ENCODE data around the gene PSG11. TPM values are rescaled to one million over a fixed set of nuclear protein-coding genes. Genes with fewer than 3 reads are reported as not detected.
"Not testable (repeated sequence)": the region's sequence is repeated elsewhere in the genome, so short reads cannot be mapped to it uniquely, and the experiment has no call there.

Gene PSG11
- total RNA-seq, 2 experiments from 2014 or later = not detected

DNA sequence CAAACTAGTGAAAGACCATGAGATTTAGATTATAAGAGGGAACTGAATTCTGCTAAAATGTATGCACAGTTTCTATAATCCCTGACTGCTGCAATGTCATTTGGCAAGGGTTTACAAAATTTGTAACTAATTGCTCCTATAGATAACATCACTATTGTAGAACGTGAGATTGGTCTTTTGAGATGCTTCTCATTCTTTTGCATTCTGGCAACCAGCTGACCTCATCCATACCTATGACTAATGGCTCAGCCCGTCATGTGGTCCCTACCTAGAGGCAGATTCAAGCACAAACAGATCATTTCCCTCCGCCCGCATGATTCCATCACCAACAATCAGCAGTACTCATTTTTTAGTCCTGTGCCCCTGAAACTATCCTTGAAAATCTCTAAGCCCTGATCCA is 4.2 kb downstream of the PSG11 start:
- H3K27me3 Mint-ChIP-seq (ENCODE audit: low read depth); H3K4me3 Mint-ChIP-seq; H3K9me3 Mint-ChIP-seq (ENCODE audit: insufficient read depth); DNase-seq; H3K36me3 Mint-ChIP-seq (ENCODE audit: low read depth); POLR2A ChIA-PET; H3K27ac Mint-ChIP-seq; H3K4me1 Mint-ChIP-seq (ENCODE audit: low read depth); ATAC-seq; CTCF ChIA-PET: not testable (repeated sequence)

GRCh38 chr19:43021629-43022028 is 4.6 kb downstream of the PSG11 start:
- H3K36me3 Mint-ChIP-seq (ENCODE audit: low read depth); H3K9me3 Mint-ChIP-seq (ENCODE audit: insufficient read depth); H3K4me1 Mint-ChIP-seq (ENCODE audit: low read depth); H3K27ac Mint-ChIP-seq; H3K27me3 Mint-ChIP-seq (ENCODE audit: low read depth); POLR2A ChIA-PET; DNase-seq; CTCF ChIA-PET; H3K4me3 Mint-ChIP-seq; ATAC-seq: not testable (repeated sequence)

DNA sequence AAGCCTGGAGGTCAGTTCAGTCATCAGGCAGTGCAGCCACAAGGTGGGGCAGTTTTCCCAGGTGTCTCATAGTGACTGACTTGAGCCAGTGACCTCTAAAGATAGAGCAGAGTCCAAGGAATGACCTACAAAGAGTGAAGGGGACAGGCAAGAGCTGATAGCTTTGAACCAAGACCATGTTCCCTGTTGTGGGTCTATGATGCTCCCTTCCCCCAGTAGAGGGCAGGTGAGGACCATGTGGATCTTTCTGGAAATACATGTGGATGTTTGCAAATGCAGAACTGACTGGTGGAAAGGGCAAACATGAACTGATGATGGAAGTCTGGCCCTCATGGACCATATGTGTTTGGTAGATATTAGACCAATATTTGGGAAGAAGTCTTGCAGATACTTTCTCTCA is 6.7 kb downstream of the PSG11 start:
- H3K36me3 Mint-ChIP-seq (ENCODE audit: low read depth); POLR2A ChIA-PET; H3K27ac Mint-ChIP-seq; H3K4me1 Mint-ChIP-seq (ENCODE audit: low read depth); H3K9me3 Mint-ChIP-seq (ENCODE audit: insufficient read depth); CTCF ChIA-PET; H3K27me3 Mint-ChIP-seq (ENCODE audit: low read depth); ATAC-seq; DNase-seq; H3K4me3 Mint-ChIP-seq: not testable (repeated sequence)

GRCh38 chr19:43005841-43006240 is 20.4 kb downstream of the PSG11 start:
- H3K27ac Mint-ChIP-seq; H3K9me3 Mint-ChIP-seq (ENCODE audit: insufficient read depth); H3K27me3 Mint-ChIP-seq (ENCODE audit: low read depth); CTCF ChIA-PET; DNase-seq; POLR2A ChIA-PET; H3K36me3 Mint-ChIP-seq (ENCODE audit: low read depth); ATAC-seq; H3K4me3 Mint-ChIP-seq; H3K4me1 Mint-ChIP-seq (ENCODE audit: low read depth): not testable (repeated sequence)

DNA sequence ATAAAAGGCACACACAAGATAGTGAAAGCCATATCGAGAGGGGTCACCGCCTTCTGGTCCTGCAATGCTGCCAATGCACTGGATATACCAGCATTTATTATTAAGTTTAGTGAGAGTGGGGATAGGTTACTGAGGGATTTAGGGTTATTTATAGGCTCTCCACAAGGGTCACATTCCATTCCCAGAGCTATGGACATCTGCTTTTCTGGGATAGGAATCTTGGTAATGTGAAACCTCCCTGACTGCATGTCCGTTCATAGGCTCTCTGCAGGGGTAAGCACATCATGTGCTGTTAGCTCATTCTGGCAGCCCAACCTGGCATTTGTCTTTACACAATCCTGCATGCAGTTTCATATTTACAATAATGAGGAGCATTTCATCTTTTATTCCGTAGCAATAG is 21.4 kb downstream of the PSG11 start:
- H3K36me3 Mint-ChIP-seq (ENCODE audit: low read depth); H3K9me3 Mint-ChIP-seq (ENCODE audit: insufficient read depth); DNase-seq; H3K4me1 Mint-ChIP-seq (ENCODE audit: low read depth); H3K27me3 Mint-ChIP-seq (ENCODE audit: low read depth); ATAC-seq; CTCF ChIA-PET; H3K4me3 Mint-ChIP-seq; POLR2A ChIA-PET; H3K27ac Mint-ChIP-seq: not testable (repeated sequence)

DNA sequence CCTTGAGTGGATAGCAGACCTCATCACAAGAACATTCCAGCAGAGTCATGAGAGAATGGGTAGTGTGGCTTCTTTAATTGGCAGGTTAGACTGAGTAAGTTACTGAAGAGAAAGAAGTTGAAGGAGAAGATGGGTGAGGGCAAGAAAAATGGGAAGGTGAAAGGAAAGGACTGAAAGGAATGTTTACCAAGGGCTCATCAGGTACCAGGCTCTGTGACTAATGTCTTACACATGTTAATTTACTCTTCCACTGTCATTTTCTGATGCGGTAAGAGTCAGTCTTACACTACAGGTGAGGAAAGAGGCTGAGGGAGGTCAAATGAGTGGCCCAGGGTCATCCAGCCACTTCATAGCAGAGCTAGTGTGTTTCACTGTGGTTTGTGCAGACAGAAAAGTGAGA is 22.6 kb downstream of the PSG11 start:
- H3K27me3 Mint-ChIP-seq (ENCODE audit: low read depth); CTCF ChIA-PET; H3K36me3 Mint-ChIP-seq (ENCODE audit: low read depth); ATAC-seq; H3K4me1 Mint-ChIP-seq (ENCODE audit: low read depth); DNase-seq; H3K9me3 Mint-ChIP-seq (ENCODE audit: insufficient read depth); H3K27ac Mint-ChIP-seq; POLR2A ChIA-PET; H3K4me3 Mint-ChIP-seq: not testable (repeated sequence)

GRCh38 chr19:43002948-43003347 is 23.3 kb downstream of the PSG11 start:
- not testable (repeated sequence) for ATAC-seq

DNA sequence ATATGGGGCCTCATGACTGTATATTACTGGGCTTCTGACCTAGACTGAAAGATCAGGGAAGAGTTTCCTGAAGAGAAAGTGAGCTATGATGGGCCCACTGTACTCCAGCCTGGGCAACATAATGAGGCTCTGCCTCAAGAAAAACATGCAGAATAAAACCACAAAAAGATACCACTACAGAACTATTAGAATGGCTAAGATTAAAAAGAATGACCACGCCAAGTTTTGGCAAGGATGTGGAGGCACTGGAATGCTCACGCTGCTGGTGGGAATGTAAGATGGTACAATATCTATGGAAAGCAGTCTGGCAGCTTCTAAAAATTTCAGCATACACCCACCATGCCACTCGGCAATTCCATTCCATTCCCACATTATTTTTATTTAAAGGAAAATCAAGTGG is 30.1 kb downstream of the PSG11 start:
- DNase-seq; H3K9me3 Mint-ChIP-seq (ENCODE audit: insufficient read depth); CTCF ChIA-PET; H3K4me1 Mint-ChIP-seq (ENCODE audit: low read depth); ATAC-seq; H3K27me3 Mint-ChIP-seq (ENCODE audit: low read depth); H3K36me3 Mint-ChIP-seq (ENCODE audit: low read depth); H3K4me3 Mint-ChIP-seq; H3K27ac Mint-ChIP-seq; POLR2A ChIA-PET: not testable (repeated sequence)

More at GRCh38 chr19:43002948-43003347, 23.3 kb downstream of the PSG11 start:
- H3K27ac Mint-ChIP-seq; CTCF ChIA-PET; POLR2A ChIA-PET; H3K9me3 Mint-ChIP-seq (ENCODE audit: insufficient read depth); H3K27me3 Mint-ChIP-seq (ENCODE audit: low read depth); H3K4me3 Mint-ChIP-seq; DNase-seq; H3K36me3 Mint-ChIP-seq (ENCODE audit: low read depth); H3K4me1 Mint-ChIP-seq (ENCODE audit: low read depth): not testable (repeated sequence)

GRCh38 chr19:42992029-42992604 is 34.2 kb downstream of the PSG11 start:
- H3K27ac Mint-ChIP-seq; H3K4me1 Mint-ChIP-seq (ENCODE audit: low read depth); H3K27me3 Mint-ChIP-seq (ENCODE audit: low read depth); ATAC-seq; H3K36me3 Mint-ChIP-seq (ENCODE audit: low read depth); POLR2A ChIA-PET; CTCF ChIA-PET; DNase-seq; H3K4me3 Mint-ChIP-seq; H3K9me3 Mint-ChIP-seq (ENCODE audit: insufficient read depth): not testable (repeated sequence)

DNA sequence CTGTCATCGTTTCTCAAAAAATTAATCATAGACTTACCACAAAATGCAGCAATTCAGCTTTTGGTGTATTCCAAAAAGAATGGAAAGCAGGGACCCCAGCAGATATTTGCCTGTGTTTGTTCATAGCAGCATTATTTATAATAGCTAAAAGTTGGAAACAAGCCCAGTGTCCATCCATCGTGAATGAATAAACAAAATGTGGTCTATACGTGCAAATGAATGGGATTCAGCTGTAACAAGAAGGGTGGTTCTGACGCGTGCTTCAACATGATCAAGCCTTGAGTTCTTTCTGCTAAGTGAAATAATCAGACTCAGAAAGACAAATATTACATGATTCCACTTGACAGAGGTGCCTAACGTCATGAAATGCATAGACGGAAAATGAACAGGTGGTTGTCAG is 36.4 kb downstream of the PSG11 start:
- POLR2A ChIA-PET = no interaction called here
- no peak for DNase-seq
- no peaks in the 10 kb centered on the region for H3K4me1 Mint-ChIP-seq (ENCODE audit: low read depth)

DNA sequence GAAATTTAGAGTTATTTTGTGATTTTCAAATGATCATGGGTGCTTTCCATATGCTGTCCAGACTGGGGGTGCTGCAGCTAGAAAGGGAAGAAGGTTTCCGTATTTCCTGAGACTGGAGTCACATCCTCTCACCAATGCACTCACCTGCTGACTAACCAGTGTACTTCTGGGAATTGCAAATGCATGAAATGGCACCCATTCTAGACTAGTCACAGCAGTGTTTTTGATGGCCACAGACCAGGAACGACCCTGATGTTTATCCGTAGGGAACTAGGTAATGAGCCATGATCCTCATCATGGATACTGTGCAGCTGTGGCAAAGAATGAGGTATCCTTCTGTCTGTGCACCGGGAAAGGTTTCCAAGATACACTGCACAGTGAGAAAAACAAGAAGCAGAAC is 37.1 kb downstream of the PSG11 start:
- H3K4me3 Mint-ChIP-seq; H3K4me1 Mint-ChIP-seq (ENCODE audit: low read depth); ATAC-seq; H3K36me3 Mint-ChIP-seq (ENCODE audit: low read depth); CTCF ChIA-PET; H3K27me3 Mint-ChIP-seq (ENCODE audit: low read depth); H3K27ac Mint-ChIP-seq; POLR2A ChIA-PET; DNase-seq; H3K9me3 Mint-ChIP-seq (ENCODE audit: insufficient read depth): not testable (repeated sequence)

More for the DNA sequence above, 36.4 kb downstream of the PSG11 start:
- H3K36me3 Mint-ChIP-seq (ENCODE audit: low read depth) = no peaks in the 10 kb centered on the region
- H3K9me3 Mint-ChIP-seq (ENCODE audit: insufficient read depth) = no peaks in the 10 kb centered on the region
- H3K27ac Mint-ChIP-seq = no peak overlapping the region
- CTCF ChIA-PET = no interaction called here
- no peaks in the 10 kb centered on the region for H3K27me3 Mint-ChIP-seq (ENCODE audit: low read depth)
- H3K4me3 Mint-ChIP-seq = no peak overlapping the region
- no peak for ATAC-seq

GRCh38 chr19:42988206-42988605 is 38.1 kb downstream of the PSG11 start:
- H3K27ac Mint-ChIP-seq; H3K4me3 Mint-ChIP-seq; H3K27me3 Mint-ChIP-seq (ENCODE audit: low read depth); H3K36me3 Mint-ChIP-seq (ENCODE audit: low read depth); DNase-seq; POLR2A ChIA-PET; ATAC-seq; CTCF ChIA-PET; H3K4me1 Mint-ChIP-seq (ENCODE audit: low read depth); H3K9me3 Mint-ChIP-seq (ENCODE audit: insufficient read depth): not testable (repeated sequence)

GRCh38 chr19:42985588-42985987 is 40.7 kb downstream of the PSG11 start:
- no peak overlapping the region for H3K27ac Mint-ChIP-seq
- H3K4me3 Mint-ChIP-seq = no peak overlapping the region
- H3K27me3 Mint-ChIP-seq (ENCODE audit: low read depth) = no peaks in the 10 kb centered on the region
- POLR2A ChIA-PET = no interaction called here
- H3K9me3 Mint-ChIP-seq (ENCODE audit: insufficient read depth) = no peaks in the 10 kb centered on the region
- ATAC-seq (no peak), DNase-seq (no peak)
- no peaks in the 10 kb centered on the region for H3K4me1 Mint-ChIP-seq (ENCODE audit: low read depth)
- CTCF ChIA-PET = no interaction called here
- H3K36me3 Mint-ChIP-seq (ENCODE audit: low read depth) = no peaks in the 10 kb centered on the region
